Type B pancreatic cell (in vitro differentiated cells): ENCODE data around the gene GTF3C2. TPM values are rescaled to one million over a fixed set of nuclear protein-coding genes. Genes with fewer than 3 reads are reported as not detected.

ENCODE experiments used
- DNase-seq: peaks from one replicate; pipeline ENCODE4 v3.0.0; 2021; ENCODE audit warnings: mixed read lengths; ENCODE audit not compliant: unreplicated experiment; ENCODE audit errors: extremely low spot score
- H3K27ac Mint-ChIP-seq: 2 replicates; pipeline ENCODE4 v1.8.0; 2021; ENCODE audit warnings: mild to moderate bottlenecking, mixed read lengths
- H3K27me3 Mint-ChIP-seq: 2 replicates; pipeline ENCODE4 v1.8.0; 2021; ENCODE audit warnings: mixed read lengths
- H3K36me3 Mint-ChIP-seq: 2 replicates; pipeline ENCODE4 v1.8.0; 2021; ENCODE audit warnings: mixed read lengths
- H3K4me1 Mint-ChIP-seq: one replicate; pipeline ENCODE4 v1.8.0; 2021; ENCODE audit warnings: mixed read lengths; ENCODE audit not compliant: unreplicated experiment
- H3K4me3 Mint-ChIP-seq: 2 replicates; pipeline ENCODE4 v1.8.0; 2021; ENCODE audit warnings: mild to moderate bottlenecking, mixed read lengths
- H3K9me3 Mint-ChIP-seq: 2 replicates; pipeline ENCODE4 v1.8.0; 2021; ENCODE audit warnings: mixed read lengths
- CTCF ChIP-seq: fragments of 200-600 bp; sonication (generic); conservative IDR thresholded peaks from 2 replicates; pipeline ENCODE4 v1.5.0; 2021; ENCODE audit warnings: antibody characterized with exemption, mild to moderate bottlenecking
- total RNA-seq: library from RNA; stranded (reverse); gene quantifications from 2 replicates; pipeline ENCODE4 v1.2.1, GENCODE V29; 2021; ENCODE audit warnings: low replicate concordance

GTF3C2 gene
- total RNA-seq, 1 donor from 2014 or later = 76.5 TPM

DNA sequence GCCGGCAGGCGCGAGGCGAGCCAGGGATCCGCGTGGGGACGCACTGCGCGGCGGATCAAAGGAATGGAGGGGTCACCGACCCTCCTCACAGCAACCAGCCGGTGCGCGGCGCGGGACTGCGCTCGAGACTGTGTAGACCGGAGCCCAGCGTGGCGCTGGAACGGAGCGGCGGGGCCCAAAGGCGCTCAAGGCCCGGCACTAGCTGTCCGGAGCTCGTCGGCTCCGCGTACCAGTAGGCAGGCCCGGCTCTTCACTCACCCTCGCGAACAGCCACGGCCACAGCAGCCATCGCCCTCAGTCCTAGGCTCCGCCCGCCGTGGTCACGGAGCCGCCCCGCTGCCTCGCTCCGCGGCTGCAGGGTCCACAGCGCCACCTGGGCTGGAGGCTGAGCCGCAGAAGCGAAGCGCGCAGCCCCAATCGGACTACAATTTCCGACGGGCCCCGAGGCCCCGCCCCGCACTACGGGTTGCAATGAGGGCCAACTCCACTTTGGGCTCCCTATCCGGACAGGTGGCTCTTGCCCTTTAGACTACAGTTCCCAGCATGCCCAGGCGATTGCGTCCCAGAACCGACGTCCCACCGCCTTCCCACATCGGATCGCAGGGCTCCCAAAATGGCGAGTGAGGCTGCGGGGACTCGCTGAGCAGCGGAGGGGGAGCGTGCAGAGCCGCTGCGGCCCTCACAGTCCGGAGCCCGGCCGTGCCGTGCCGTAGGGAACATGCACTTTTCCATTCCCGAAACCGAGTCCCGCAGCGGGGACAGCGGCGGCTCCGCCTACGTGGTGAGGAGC, 13.7 kb upstream of the GTF3C2 start, which contains the start of the genes EIF2B4 and SNX17:
Gene EIF2B4, minus strand, starts transcription at position 313 of the 790 bp plus-strand sequence. Its CDS starts 24 bp downstream, at position 289.
Gene SNX17, plus strand, starts transcription at position 591 of the 790 bp plus-strand sequence. Its CDS starts 128 bp downstream, at position 719.
- Mint-ChIP-seq H3K4me3 (peak within 1 kb of the TSS; percentile 96), H3K4me1 (peaks cover 26% of the 10 kb centered on the region), H3K27me3 (no peaks in the 10 kb centered on the region), H3K36me3 (peaks cover 27% of the 10 kb centered on the region), H3K27ac (peak within 1 kb of the TSS; percentile 99), H3K9me3 (no peaks in the 10 kb centered on the region)
- DNase-seq = peak; percentile 99
- TF ChIP-seq CTCF = peak; percentile 73

DNA sequence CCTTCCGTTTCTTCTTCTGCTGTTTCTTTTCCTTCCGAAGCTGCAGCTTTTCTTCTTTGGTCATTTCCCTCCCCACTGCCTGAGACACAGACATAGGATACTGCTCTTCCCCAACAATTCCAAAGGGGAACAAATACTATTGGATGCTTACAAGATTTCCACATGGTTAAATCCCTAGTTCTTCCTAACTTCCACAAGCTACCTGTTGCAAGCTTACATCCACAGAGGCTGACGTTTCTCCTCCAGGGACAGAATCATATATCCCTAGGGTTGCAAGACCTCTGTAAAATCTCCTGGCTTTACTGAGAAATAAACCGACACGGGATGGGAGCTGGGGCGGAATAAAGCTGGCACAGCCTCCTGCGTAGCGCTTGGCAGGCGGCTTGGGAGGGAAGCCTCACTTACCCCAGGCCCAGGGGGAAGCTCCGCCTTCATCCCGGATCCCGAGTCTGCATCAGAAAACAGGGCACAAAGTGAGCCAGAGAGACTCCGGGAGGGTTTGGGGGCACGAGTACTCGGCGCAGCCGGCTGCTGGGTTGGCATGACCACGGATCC, 13.0 kb upstream of the GTF3C2 start:
- no peak for TF ChIP-seq CTCF
- Mint-ChIP-seq H3K9me3 (no peaks in the 10 kb centered on the region), H3K27ac (peak overlapping the region; percentile 98), H3K4me3 (peak overlapping the region; percentile 96), H3K27me3 (no peaks in the 10 kb centered on the region), H3K4me1 (peaks cover 26% of the 10 kb centered on the region), H3K36me3 (peaks cover 26% of the 10 kb centered on the region)
- no peak for DNase-seq

DNA sequence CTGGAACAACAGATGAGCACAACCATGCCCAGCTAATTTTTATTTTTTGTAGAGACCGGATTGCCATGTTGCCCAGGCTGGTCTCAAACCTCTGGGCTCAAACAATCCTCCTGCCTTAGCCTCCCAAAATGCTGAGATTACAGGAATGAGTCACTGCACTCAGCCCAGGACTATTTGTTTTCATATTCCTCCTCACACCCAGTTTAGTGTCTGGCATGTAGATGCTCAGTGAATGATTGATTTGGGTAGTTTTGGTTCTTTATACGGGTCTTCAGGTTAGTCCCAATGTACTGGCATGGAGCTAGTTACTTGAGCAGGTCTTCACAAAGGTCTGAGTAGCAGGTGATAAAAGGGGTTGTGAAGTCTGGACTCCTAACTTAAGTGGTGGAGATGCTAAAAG, 7.4 kb upstream of the GTF3C2 start:
- no peak for DNase-seq
- no peak for TF ChIP-seq CTCF
- no peaks in the 10 kb centered on the region for H3K27me3 Mint-ChIP-seq
- peaks cover 14% of the 10 kb centered on the region for H3K36me3 Mint-ChIP-seq
- no peaks in the 10 kb centered on the region for H3K4me1 Mint-ChIP-seq
- no peaks in the 10 kb centered on the region for H3K9me3 Mint-ChIP-seq
- no peak overlapping the region for H3K4me3 Mint-ChIP-seq
- H3K27ac Mint-ChIP-seq = no peak overlapping the region

DNA sequence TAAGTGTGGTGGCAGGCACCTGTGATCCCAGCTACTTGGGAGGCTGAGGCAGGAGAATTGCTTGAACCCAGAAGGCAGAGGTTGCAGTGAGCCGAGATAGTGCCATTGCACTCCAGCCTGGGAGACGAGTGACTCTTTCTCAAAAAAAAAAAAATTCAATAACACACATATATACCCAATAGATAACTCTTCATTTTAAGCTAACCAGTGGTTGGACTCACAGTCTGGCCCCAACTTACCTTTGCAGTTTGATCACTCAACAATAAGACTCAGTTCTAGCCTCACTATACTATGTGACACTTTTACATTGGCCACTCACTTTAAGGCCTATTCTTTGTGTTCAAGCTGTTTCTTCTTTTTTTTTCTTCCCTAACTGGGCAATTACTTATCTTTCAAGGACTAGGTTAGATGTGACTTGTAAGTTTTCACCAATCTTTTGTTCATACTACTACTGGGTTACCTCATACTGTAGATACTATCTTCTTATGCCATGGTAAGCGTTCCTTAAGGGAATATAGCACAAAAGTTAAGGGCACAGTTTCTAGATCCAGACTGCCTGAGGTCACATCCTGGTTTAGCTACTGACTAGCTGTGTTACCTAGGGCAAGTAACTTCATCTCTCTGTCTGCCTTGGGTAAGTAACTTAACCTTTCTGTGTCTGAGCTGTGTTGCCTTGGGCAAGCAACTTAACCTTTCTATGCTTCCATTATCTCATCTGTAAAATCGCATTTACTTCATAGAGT, 6.3 kb upstream of the GTF3C2 start:
- Mint-ChIP-seq H3K4me1 (peaks cover 4% of the 10 kb centered on the region), H3K9me3 (no peaks in the 10 kb centered on the region), H3K27me3 (no peaks in the 10 kb centered on the region), H3K36me3 (peaks cover 21% of the 10 kb centered on the region), H3K4me3 (no peak overlapping the region), H3K27ac (peak overlapping the region; percentile 29)
- no peak for DNase-seq
- TF ChIP-seq CTCF = no peak

DNA sequence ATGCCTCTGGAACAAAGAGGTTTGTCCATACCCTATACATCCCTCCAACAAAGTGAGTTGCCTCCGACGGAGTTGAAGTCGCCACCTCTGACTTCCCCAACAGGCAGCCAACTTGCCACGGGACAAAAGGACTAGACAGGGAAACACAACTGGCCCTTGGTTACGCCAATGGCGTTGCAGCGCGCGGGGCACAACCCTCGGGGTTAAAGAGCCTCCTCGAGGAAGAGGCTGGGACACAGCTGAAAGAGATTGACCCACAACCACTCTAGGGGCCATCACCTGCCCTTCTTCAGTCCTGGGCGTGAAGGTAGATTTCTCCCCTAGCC, 545 bp downstream of the GTF3C2 start:
- H3K4me3 Mint-ChIP-seq = peak overlapping the region; percentile 98
- no peaks in the 10 kb centered on the region for H3K9me3 Mint-ChIP-seq
- no peak for DNase-seq
- peak overlapping the region; percentile 98 for H3K27ac Mint-ChIP-seq
- peaks cover 31% of the 10 kb centered on the region for H3K4me1 Mint-ChIP-seq
- TF ChIP-seq CTCF = no peak
- peaks cover 18% of the 10 kb centered on the region for H3K36me3 Mint-ChIP-seq
- H3K27me3 Mint-ChIP-seq = no peaks in the 10 kb centered on the region
